Middle frontal gyrus (tissue), 1 donor: ENCODE measurements around the gene ALOX5AP.

Source experiments
- DNase-seq: peaks from one replicate; pipeline ENCODE4 v3.0.0-alpha.2; 2015; ENCODE audit warnings: low spot score; ENCODE audit errors: extremely low spot score

ALOX5AP gene

GRCh38 chr13:30735025-30735871, at the start of gene ALOX5AP:
ALOX5AP (plus strand) TSS chr13:30735543; CDS start chr13:30735606, 63 bp downstream.
- DNase-seq: no peak

GRCh38 chr13:30685987-30686386, 49.4 kb upstream of the ALOX5AP start:
- no peak for DNase-seq

DNA sequence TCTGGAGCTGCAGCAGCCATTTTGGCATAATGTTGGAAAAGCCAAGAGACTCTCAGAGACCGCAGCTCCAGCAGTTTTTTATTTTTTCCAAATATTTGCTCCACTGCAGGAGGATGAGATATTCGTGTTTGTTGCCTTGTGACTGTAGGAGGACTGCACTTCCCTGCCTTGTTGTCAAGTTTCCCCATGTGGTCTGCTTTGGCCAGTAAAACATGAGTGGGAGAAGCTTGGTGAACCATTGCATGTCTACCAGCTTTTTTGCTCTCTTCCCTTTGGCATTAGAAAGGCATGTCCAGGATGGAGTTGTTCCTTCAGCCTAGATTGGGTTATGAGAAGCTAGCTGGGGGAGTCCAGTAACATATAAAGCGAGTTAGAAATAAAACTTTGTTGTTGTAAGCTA, 47.7 kb upstream of the ALOX5AP start:
- no peak for DNase-seq

- DNase-seq: no peak
Observed at GRCh38 chr13:30689752-30690151, 45.6 kb upstream of the ALOX5AP start.

DNA sequence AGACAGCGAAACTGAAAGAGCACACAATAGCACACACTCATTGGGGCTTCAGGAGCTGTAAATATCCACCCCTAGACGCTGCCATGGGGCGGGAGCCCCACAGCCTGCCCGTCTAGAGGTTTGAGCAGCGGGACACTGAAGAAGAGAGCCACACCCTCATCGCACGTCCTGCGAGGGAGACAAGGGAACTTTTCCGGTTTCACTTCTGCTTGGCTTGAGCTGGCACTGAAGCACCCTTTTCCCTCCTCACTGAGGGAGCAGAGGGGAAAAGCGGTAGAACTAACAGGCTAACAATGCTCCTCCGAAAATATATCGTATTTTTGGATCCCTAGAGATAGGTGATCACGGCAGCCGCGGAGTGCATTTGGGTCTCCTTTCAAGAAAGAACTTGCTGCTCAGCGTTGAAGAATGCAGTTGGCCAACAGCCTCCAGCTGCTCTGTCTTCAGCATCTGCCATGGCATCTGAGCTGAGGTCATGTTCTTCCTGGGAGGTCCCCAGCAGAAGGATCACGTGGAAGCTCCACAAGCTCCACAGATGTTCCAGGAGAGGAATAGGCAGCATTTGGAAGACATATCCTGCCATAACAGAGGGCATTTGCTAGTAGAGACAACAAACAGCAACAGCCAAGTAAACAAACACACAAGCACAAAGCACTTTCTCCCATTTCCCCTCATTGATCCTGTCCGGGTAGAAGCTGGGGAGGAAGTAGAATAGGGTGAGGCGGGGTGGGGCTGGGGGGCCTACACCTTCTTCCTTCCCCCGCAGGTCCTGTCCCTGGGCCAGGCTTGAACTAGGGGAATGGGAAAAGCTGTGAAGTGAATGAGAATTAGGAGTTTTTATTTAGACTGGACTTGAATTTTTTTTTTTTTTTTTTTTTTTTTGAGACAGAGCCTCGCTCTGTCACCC, 44.8 kb upstream of the ALOX5AP start:
- DNase-seq: no peak

GRCh38 chr13:30692113-30692512, 43.2 kb upstream of the ALOX5AP start:
- DNase-seq: no peak

DNA sequence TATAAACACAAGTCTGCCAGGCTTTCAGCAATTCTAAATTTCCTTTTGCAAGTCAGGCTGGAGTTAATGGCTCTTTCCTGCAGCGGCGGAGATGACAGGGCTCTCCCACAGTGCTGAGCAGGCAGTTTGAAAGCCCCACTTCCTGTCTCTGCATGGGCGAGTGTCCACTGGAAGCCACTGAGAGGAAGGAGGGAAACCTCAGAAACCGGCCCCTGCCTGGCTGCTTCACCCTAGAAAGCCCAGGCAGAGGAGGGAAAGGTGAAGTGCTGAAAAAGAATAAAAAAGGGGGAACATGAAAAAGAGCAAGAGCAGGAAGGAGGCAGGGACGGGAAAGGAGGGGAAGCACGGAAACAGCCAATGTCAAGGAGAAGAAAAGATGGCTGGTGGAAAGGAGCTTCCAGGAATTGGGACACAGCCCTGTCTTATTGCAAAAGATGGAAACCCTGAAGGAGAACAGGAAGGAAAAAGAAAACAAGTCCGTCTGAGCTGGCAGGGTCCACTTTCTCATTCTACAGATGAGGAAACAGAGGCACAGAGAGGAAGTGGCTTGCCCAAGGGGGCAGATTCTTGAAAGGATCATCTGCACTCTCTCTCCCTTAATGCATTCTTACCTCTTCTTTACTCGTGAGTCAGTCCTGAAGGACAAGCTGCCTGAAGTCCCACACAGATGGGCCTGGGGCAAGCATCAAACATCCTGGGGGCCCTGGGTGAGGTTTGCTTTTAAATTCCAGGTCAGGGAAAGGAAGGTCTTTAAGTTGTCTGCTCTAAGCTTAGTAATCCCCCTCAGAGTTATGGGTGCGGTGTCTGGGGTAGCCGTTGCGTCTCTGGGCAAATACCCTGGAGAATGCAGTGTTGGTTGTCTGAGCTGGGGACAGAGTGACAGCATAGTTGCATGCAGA, 38.8 kb upstream of the ALOX5AP start:
- DNase-seq: no peak

- DNase-seq: no peak
Observed at GRCh38 chr13:30697177-30697953, 38.0 kb upstream of the ALOX5AP start.

- no peak for DNase-seq
Observed at GRCh38 chr13:30697996-30698401, 37.3 kb upstream of the ALOX5AP start.

GRCh38 chr13:30698488-30699005, 36.8 kb upstream of the ALOX5AP start:
- no peak for DNase-seq

- no peak for DNase-seq
Observed at GRCh38 chr13:30700364-30700763, 35.0 kb upstream of the ALOX5AP start.

GRCh38 chr13:30702006-30702405, 33.3 kb upstream of the ALOX5AP start:
- no peak for DNase-seq

DNA sequence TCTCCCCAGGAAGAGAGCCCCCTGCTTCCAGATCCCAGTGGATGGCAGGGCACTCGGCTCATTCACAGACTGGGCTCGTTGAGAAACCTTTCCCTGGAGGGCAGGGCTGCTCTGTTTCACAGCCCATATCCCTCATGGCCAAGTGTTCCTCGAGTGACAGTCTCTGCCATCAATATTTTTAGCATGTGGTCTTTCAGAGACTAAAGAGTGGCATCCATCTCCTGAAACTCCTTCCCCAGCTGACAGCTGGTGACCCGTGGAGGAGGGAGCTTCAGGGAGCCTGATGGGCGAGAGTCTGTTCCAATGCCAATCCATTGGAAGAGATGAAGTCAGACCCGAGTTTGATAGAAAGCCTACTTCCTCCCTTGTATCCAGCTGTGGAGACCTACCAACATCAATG, 30.7 kb upstream of the ALOX5AP start:
- no peak for DNase-seq

- DNase-seq: no peak
Observed at GRCh38 chr13:30705680-30706079, 29.7 kb upstream of the ALOX5AP start.

DNA sequence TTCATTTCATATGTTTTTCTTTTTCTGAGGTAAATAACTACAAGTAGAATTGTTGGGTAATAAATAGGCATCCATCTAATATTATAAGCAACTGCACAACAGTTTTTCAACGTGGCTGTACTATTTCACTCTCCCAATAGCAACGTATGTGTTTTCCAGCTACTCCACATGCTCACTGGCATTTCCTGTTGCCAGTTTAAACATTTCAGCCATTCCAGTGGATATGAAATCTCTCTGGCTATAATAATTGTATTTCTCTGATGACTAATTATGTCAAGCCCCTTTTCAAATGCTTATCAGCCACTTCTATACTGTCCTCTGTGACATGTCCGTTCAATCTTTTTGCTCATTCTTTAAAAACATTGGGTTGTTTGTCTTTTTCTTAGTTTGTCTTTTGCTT, 26.8 kb upstream of the ALOX5AP start:
- DNase-seq: no peak

DNA sequence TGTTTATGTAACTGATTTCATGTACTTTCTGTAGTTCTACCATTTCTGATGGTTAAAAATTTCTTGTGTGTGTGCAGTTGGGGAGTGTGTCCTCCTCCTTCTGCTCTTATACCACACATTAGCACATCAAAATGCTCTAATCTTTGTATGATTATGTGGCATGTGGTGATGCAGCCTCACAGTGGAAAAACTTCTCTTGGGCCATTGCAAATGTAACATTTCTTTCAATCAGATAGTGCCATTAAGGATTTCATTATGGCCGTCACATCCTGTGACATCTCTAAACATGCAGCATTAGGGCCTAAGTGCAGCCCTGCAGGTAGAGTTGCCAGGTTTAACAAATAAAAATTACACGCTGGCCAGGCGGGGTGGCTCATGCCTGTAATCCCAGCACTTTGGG, 24.9 kb upstream of the ALOX5AP start:
- no peak for DNase-seq

GRCh38 chr13:30711375-30711774, 24.0 kb upstream of the ALOX5AP start:
- DNase-seq: no peak

- DNase-seq: no peak
Observed at GRCh38 chr13:30711837-30712236, 23.5 kb upstream of the ALOX5AP start.

DNA sequence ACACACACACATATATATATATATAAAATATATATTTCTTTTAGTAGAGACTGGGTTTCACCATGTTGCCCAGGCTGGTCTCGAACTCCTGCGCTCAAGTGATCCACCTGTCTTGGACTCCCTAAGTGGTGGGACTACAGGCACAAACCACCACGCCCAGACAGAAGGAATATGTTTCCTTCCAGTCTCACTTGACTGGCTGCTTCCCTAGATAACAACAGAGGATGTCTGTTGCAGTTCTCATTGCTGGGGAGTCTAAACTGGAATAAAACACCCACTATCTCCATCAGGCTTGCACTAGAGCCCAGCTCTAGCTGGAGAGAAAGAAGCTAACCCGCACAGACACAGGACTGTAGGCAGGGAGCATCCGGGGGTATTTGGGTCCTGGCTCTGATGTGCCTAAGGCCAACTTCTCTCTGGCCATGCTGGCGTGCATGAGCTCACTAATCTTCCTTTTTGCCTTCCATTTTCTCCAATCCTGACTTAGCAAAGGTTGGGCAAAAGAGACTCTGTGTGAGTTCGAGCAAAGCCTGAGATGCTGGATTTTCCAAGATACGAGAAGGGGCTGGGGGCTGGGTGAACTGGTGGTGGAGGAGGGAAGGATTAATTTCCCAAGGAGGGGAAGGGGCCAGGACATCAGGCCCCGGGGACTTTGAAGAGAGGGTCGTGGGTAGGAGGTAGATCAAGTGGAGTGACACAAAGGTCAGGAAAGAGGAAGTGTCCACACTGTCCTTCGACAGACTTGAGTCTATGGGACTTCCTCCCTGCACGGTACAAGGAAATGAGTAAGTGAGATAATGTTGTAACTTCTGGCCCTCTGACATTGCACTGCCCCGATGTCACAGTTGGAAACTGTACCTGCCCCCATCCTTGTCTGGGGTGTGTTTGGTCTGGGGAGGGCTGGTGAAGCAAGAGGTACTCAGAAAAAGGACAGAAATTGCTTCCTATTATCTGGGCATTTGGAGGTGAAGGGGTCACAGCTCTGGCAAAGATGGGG, 22.5 kb upstream of the ALOX5AP start:
- DNase-seq: no peak
